Type B pancreatic cell (in vitro differentiated cells): ENCODE measurements around the gene CNTRL. TPM values are rescaled to one million over a fixed set of nuclear protein-coding genes. Genes with fewer than 3 reads are reported as not detected.

Experiments
- DNase-seq: peaks from one replicate; pipeline ENCODE4 v3.0.0; 2021; ENCODE audit warnings: mixed read lengths; ENCODE audit not compliant: unreplicated experiment; ENCODE audit errors: extremely low spot score
- H3K27ac Mint-ChIP-seq: 2 replicates; pipeline ENCODE4 v1.8.0; 2021; ENCODE audit warnings: mild to moderate bottlenecking, mixed read lengths
- H3K27me3 Mint-ChIP-seq: 2 replicates; pipeline ENCODE4 v1.8.0; 2021; ENCODE audit warnings: mixed read lengths
- H3K36me3 Mint-ChIP-seq: 2 replicates; pipeline ENCODE4 v1.8.0; 2021; ENCODE audit warnings: mixed read lengths
- H3K4me1 Mint-ChIP-seq: one replicate; pipeline ENCODE4 v1.8.0; 2021; ENCODE audit warnings: mixed read lengths; ENCODE audit not compliant: unreplicated experiment
- H3K4me3 Mint-ChIP-seq: 2 replicates; pipeline ENCODE4 v1.8.0; 2021; ENCODE audit warnings: mild to moderate bottlenecking, mixed read lengths
- H3K9me3 Mint-ChIP-seq: 2 replicates; pipeline ENCODE4 v1.8.0; 2021; ENCODE audit warnings: mixed read lengths
- total RNA-seq: library from RNA; stranded (reverse); gene quantifications from 2 replicates; pipeline ENCODE4 v1.2.1, GENCODE V29; 2021; ENCODE audit warnings: low replicate concordance
- TF ChIP-seq, protein P1 (sequence below): fragments of 200-600 bp; sonication (generic); conservative IDR thresholded peaks from 2 replicates; pipeline ENCODE4 v1.5.0; 2021; ENCODE audit warnings: antibody characterized with exemption, mild to moderate bottlenecking

Gene CNTRL
- total RNA-seq, 1 donor from 2014 or later: 20.9 TPM

DNA sequence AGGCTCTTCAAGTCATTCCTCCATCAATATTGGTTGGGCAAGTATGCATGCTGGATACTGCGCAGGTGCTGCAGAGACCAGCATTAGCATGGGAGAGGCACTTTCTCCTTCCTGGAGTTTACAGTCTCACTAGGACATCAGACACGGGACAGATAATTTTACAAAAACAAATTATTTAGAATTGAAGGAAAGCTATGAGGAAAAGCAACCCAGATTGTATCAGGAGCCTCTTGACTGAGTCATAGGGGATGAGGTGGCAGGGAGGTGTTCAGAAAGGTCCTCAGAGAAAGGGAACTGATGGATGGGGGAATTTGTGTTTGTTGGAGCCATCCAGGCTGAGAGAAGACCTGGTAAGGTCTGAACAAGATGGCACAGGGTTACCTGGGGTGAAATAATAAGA lies 151.4 kb downstream of the CNTRL start:
- H3K4me1 Mint-ChIP-seq: no peaks in the 10 kb centered on the region
- no peak overlapping the region for H3K27ac Mint-ChIP-seq
- no peaks in the 10 kb centered on the region for H3K27me3 Mint-ChIP-seq
- TF ChIP-seq, protein P1, sequence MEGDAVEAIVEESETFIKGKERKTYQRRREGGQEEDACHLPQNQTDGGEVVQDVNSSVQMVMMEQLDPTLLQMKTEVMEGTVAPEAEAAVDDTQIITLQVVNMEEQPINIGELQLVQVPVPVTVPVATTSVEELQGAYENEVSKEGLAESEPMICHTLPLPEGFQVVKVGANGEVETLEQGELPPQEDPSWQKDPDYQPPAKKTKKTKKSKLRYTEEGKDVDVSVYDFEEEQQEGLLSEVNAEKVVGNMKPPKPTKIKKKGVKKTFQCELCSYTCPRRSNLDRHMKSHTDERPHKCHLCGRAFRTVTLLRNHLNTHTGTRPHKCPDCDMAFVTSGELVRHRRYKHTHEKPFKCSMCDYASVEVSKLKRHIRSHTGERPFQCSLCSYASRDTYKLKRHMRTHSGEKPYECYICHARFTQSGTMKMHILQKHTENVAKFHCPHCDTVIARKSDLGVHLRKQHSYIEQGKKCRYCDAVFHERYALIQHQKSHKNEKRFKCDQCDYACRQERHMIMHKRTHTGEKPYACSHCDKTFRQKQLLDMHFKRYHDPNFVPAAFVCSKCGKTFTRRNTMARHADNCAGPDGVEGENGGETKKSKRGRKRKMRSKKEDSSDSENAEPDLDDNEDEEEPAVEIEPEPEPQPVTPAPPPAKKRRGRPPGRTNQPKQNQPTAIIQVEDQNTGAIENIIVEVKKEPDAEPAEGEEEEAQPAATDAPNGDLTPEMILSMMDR: no peak
- no peak for DNase-seq
- H3K4me3 Mint-ChIP-seq: no peak overlapping the region
- H3K36me3 Mint-ChIP-seq: no peaks in the 10 kb centered on the region
- H3K9me3 Mint-ChIP-seq: no peaks in the 10 kb centered on the region

Other genes starting within 250 kb of the CNTRL start
- 43.6 and 45.2 TPM in 2 replicates for gene PSMD5, start 232.0 kb upstream of the CNTRL start, total RNA-seq
- gene PHF19, start 197.8 kb upstream of the CNTRL start, total RNA-seq: 31.0 and 39.6 TPM in 2 replicates
- gene TRAF1, start 148.2 kb upstream of the CNTRL start, total RNA-seq: 1.9 and 3.1 TPM in 2 replicates
- gene C5, start 24.7 kb upstream of the CNTRL start, total RNA-seq: 4.9 and 10.0 TPM in 2 replicates
- gene RAB14, start 126.9 kb downstream of the CNTRL start, total RNA-seq: 59.4 and 83.7 TPM in 2 replicates
- 80.0 and 159 TPM in 2 replicates for gene GSN, start 193.2 kb downstream of the CNTRL start, total RNA-seq